Heart right ventricle (tissue), 16 donors: Measurements from ENCODE around the gene ANKRD62. TPM values are rescaled to one million over a fixed set of nuclear protein-coding genes. Genes with fewer than 3 reads are reported as not detected.
"Not testable (repeated sequence)": the region's sequence is repeated elsewhere in the genome, so short reads cannot be mapped to it uniquely, and the experiment has no call there.

Experiments used
- ATAC-seq, 8 donors: fragments of 200-7000 bp; cut with Tn5 transposase; one replicate each; pipeline ENCODE4 v1.9.1; 2020; ENCODE audit warnings: mild to moderate bottlenecking in 8 of 8, moderate library complexity in 8 of 8, moderate number of reproducible peaks in 1 of 8
- DNase-seq, 2 donors: peaks; one replicate each; pipeline ENCODE4 v3.0.0-alpha.2; 2020
- H3K27ac ChIP-seq, 10 donors: fragments of 200-600 bp; sonication (generic) in 2 of 10; one replicate each; pipeline versions ENCODE4 v1.5.0 to v1.8.0; 2020 to 2022; ENCODE audit warnings: mild to moderate bottlenecking in 3 of 10
- H3K27me3 ChIP-seq, 7 donors: fragments of 200-600 bp; one replicate each; pipeline ENCODE4 v1.8.0; 2021 to 2022; ENCODE audit warnings: mild to moderate bottlenecking in 2 of 7
- H3K36me3 ChIP-seq, 9 donors: fragments of 200-600 bp; sonication (generic) in 1 of 9; one replicate each; pipeline versions ENCODE4 v1.5.0 to v1.8.0; 2020 to 2022; ENCODE audit warnings: mild to moderate bottlenecking in 2 of 9
- H3K4me1 ChIP-seq, 9 donors: fragments of 200-600 bp; sonication (generic) in 1 of 9; one replicate each; pipeline versions ENCODE4 v1.5.0 to v1.8.0; 2020 to 2022; ENCODE audit warnings: mild to moderate bottlenecking in 4 of 9
- H3K4me3 ChIP-seq, 10 donors: fragments of 200-600 bp; sonication (generic) in 2 of 10; one replicate each; pipeline versions ENCODE4 v1.5.0 to v1.8.0; 2020 to 2022; ENCODE audit warnings: mild to moderate bottlenecking in 7 of 10, moderate library complexity in 2 of 10
- H3K9me3 ChIP-seq, 11 donors: fragments of 200-600 bp in 10 of 11; sonication (generic) in 2 of 11; one replicate each; pipeline versions ENCODE4 v1.5.0 to v1.8.0; 2013 to 2022; ENCODE audit warnings: mild to moderate bottlenecking in 2 of 11, control low read depth in 1 of 11, moderate library complexity in 1 of 11
- WGBS, 2 donors: extraction: QIAGEN DNeasy Blood & Tissue Kit; methylation state at CpG; one replicate each; pipeline ENCODE4 v1.1.7; 2013; ENCODE audit warnings: inconsistent platforms in 1 of 2; 5-methylcytosine and 5-hydroxymethylcytosine counted together
- intact Hi-C, 10 donors: fragments of 100-400 bp; cut with DNase I; formaldehyde crosslinking; loops; one replicate each; pipeline versions ENCODE4 v1.11.1 to v1.14.2; 2022
- polyA plus RNA-seq, 2 donors: library from polyadenylated mRNA; stranded (reverse); fragments of 200-250 nt; gene quantifications; one replicate each; pipeline ENCODE4 v1.2.3, GENCODE V29; 2013
- total RNA-seq, 10 donors: library from RNA; stranded (reverse); fragmentation: NEBNext Ultra II Directional in 3 of 10; extraction: Animal tissue kit (Norgen Biotek cat#: 25700) in 3 of 10; gene quantifications; one replicate each; pipeline versions ENCODE4 v1.2.1 to v1.2.4, GENCODE V29; 2021 to 2023
- TF ChIP-seq, protein P1 (sequence below), 9 donors: fragments of 200-600 bp; sonication (generic) in 2 of 9; IDR thresholded peaks; one replicate each; pipeline versions ENCODE4 v1.5.0 to v1.8.0; 2021 to 2022; ENCODE audit warnings: antibody characterized with exemption in 9 of 9, mild to moderate bottlenecking in 5 of 9, moderate library complexity in 1 of 9
- donor health status: Arrhythmogenic right ventricular cardiomyopathy.
- donor health status: ischemic (EF 13 %, LVEDD 7.1; RV severe dilation, severe dysfunction).
- donor health status: healthy with polysubstance abuse.
- donor health status: DM: no; HTN: yes; CAD: no.
- donor health status: DM: no; HTN: no; CAD: no.
- donor health status: ischemic (EF 25% LVEDD 6.9; RV normal size, moderate dysfunction).
- donor health status: ischemic (EF 25% LVEDD 5.7; RV mildly dilated, moderate dysfunction).
- donor health status: healthy.
- donor health status: DM: yes; HTN: yes; CAD: no.
- donor health status: Ischemic cardiomyopathy.
- donor health status: ischemic (EF 35%, LVEDD 5.7; RV mildly dilated, moderate dysfunction).
- donor health status: nonischemic (EF 11% LVEDD 7.7; RV severe dilation, severe dysfunction).
- donor health status: DM: yes; HTN: yes; CAD: no.
- donor health status: PGD.
- donor health status: ischemic (EF 29% LVEDD 5.4; RV normal size, mild dysfunction).
- donor health status: nonischemic (EF 23%, LVEDD 6.1; RV moderate dilation, normal function).

Gene ANKRD62
- total and polyA plus RNA-seq, 12 donors = not detected

DNA sequence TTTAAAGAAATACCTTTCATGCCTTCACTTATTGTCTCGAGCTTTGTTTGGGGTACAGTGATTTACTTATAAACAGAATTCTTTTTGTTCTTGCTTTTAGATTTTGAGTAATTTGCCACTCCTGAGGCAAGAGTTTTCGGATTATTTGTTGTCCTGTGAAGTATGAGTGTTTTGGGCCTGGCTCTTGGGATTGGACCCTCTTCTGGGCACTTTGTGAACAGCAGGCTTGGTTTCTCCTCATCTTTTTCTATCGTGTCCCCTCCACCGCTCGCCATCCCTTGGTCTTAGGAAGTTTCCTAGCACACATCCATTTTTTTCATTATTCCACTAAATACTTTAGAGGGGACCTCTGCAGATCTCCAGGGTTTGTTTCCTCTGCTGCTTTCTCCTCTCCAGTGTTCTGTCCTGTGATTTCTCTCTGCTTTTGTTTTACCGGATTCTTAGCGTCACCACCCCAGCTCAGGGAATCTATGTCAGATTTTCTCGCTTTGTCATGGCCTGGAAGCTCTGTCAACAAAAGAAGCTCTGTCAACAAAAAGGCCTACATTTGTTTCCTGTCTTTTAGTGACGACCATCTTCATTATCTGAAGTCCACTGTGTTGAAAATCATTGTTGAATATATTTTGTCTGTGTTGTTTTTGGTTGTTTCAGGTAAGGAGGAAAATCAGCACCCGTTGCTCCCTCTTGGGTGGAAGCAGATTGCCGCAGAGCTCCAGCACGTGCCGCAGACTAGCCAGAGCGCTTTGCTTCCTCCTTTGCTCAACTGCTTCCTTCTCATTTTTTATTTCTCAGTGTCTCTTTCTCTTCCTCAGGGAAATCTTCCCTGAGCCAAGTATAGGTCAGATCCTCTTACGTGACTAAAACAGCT is 27.8 kb downstream of the ANKRD62 start:
- no peaks in the 10 kb centered on the region for H3K4me1 ChIP-seq
- H3K9me3 ChIP-seq = no peaks in the 10 kb centered on the region
- intact Hi-C loops = no loop called here
- peaks cover 0 to 9% (median 7%) of the 10 kb centered on the region in 7 donors for H3K27me3 ChIP-seq
- no peak for ATAC-seq
- DNase-seq = no peak
- no peak overlapping the region for H3K4me3 ChIP-seq
- H3K36me3 ChIP-seq = no peaks in the 10 kb centered on the region
- WGBS, 2 donors = 65 to 66% methylated on average over 15 of the region's 15 CpGs
- H3K27ac ChIP-seq = no peak overlapping the region
- TF ChIP-seq, protein P1, sequence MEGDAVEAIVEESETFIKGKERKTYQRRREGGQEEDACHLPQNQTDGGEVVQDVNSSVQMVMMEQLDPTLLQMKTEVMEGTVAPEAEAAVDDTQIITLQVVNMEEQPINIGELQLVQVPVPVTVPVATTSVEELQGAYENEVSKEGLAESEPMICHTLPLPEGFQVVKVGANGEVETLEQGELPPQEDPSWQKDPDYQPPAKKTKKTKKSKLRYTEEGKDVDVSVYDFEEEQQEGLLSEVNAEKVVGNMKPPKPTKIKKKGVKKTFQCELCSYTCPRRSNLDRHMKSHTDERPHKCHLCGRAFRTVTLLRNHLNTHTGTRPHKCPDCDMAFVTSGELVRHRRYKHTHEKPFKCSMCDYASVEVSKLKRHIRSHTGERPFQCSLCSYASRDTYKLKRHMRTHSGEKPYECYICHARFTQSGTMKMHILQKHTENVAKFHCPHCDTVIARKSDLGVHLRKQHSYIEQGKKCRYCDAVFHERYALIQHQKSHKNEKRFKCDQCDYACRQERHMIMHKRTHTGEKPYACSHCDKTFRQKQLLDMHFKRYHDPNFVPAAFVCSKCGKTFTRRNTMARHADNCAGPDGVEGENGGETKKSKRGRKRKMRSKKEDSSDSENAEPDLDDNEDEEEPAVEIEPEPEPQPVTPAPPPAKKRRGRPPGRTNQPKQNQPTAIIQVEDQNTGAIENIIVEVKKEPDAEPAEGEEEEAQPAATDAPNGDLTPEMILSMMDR (IDR thresholded peaks at IDR 0.05) = peak in 5 of 9 donors; percentile 6 to 26 (median 17)

DNA sequence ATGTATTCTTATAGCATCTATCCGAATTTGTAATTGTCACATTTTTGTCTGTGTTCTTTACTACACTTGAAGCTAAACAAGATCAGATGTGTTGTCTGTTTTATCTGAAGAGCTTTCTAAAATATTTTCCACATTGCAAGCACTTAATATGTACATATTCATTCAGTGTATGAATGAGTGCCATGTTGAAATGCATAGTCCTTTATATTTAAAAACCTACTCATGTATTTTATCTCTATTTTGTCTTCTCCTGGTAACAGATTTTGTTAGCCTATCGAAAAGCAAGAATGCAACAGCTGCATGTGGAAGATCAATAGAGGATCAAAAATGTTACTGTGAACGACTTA is 28.4 kb downstream of the ANKRD62 start:
- intact Hi-C loops, H3K9me3 ChIP-seq, H3K27me3 ChIP-seq, H3K36me3 ChIP-seq, H3K27ac ChIP-seq, DNase-seq, ATAC-seq, H3K4me1 ChIP-seq, H3K4me3 ChIP-seq: not testable (repeated sequence)
- 83 to 91% methylated on average over 3 of the region's 3 CpGs for WGBS, 2 donors

DNA sequence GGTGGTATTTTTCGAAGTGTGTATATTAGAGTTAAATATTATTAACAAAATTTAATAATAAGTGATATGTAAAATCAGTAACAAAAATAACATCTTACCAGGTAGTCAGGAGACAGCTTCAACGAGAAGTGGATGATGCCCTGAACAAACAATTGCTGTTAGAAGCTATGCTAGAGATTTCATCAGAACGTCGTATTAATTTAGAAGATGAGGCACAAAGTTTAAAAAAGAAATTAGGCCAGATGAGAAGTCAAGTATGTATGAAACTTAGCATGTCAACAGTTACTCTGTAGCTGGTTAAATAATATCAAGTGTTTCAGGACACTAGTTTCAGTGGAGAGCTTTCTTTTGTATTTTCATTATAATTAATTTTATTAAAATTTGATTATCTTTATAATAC is 34.0 kb downstream of the ANKRD62 start:
- H3K4me1 ChIP-seq, H3K4me3 ChIP-seq, intact Hi-C loops, H3K9me3 ChIP-seq, H3K27ac ChIP-seq, H3K27me3 ChIP-seq, H3K36me3 ChIP-seq, DNase-seq, ATAC-seq: not testable (repeated sequence)
- 76 to 85% methylated on average over 4 of the region's 4 CpGs for WGBS, 2 donors

GRCh38 chr18:12138831-12139230 is 45.2 kb downstream of the ANKRD62 start:
- intact Hi-C loops, H3K4me3 ChIP-seq, H3K27ac ChIP-seq, DNase-seq, H3K27me3 ChIP-seq, H3K9me3 ChIP-seq, H3K36me3 ChIP-seq, ATAC-seq, H3K4me1 ChIP-seq: not testable (repeated sequence)
- 76 to 86% methylated on average over 1 to 3 of the region's 4 CpGs for whole genome bisulfite sequencing, 2 donors

- H3K36me3 ChIP-seq, DNase-seq, H3K9me3 ChIP-seq, H3K27ac ChIP-seq, H3K4me1 ChIP-seq, ATAC-seq, H3K27me3 ChIP-seq, intact Hi-C loops, H3K4me3 ChIP-seq: not testable (repeated sequence)
- 87 to 90% methylated on average over 8 to 10 of the region's 12 CpGs for WGBS, 2 donors
Measured at GRCh38 chr18:12140866-12141265, 47.2 kb downstream of the ANKRD62 start.

DNA sequence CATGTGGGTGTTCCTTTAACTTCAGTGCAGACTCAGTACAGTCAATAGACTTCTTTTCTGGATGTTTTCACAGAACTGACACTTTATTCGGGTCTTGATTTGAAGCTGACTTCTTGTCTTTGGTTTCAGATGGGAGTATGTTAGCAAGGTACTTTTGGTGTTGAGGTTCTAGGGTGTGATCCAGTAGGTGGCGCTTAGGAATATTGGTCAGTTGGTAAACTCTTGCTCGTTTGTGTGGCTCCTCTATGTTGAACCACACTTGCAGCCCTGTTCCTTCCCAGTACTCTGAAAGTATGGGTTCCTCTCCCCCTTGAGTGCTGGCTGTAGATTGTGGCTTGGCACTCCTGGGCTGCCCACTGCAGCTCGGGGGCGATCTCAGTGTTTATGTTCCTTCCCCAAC is 48.1 kb downstream of the ANKRD62 start:
- H3K27me3 ChIP-seq, DNase-seq, H3K4me3 ChIP-seq, H3K4me1 ChIP-seq, H3K27ac ChIP-seq, ATAC-seq, H3K9me3 ChIP-seq, H3K36me3 ChIP-seq, intact Hi-C loops: not testable (repeated sequence)
- no CpG with 5 or more reads among the region's 5 CpGs for WGBS, 2 donors

DNA sequence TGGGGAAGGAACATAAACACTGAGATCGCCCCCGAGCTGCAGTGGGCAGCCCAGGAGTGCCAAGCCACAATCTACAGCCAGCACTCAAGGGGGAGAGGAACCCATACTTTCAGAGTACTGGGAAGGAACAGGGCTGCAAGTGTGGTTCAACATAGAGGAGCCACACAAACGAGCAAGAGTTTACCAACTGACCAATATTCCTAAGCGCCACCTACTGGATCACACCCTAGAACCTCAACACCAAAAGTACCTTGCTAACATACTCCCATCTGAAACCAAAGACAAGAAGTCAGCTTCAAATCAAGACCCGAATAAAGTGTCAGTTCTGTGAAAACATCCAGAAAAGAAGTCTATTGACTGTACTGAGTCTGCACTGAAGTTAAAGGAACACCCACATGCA is 55.8 kb downstream of the ANKRD62 start:
- H3K4me3 ChIP-seq, DNase-seq, intact Hi-C loops, ATAC-seq, H3K27me3 ChIP-seq, H3K36me3 ChIP-seq, H3K4me1 ChIP-seq, H3K27ac ChIP-seq, H3K9me3 ChIP-seq: not testable (repeated sequence)
- no CpG with 5 or more reads among the region's 5 CpGs for WGBS, 2 donors
